ENCODE results near the gene TUBB8. TPM values are rescaled to one million over a fixed set of nuclear protein-coding genes. Genes with fewer than 3 reads are reported as not detected.
"Not testable (repeated sequence)": the region's sequence is repeated elsewhere in the genome, so short reads cannot be mapped to it uniquely, and the experiment has no call there.

Gene TUBB8
- total RNA-seq, 4 donors from 2014 or later = not detected

- H3K4me3 ChIP-seq; H3K36me3 ChIP-seq; H3K27me3 ChIP-seq; intact Hi-C loops (cut with DNase I); H3K27ac ChIP-seq; H3K4me1 ChIP-seq; H3K9me3 ChIP-seq; DNase-seq: not testable (repeated sequence)
- WGBS, 2 donors = no CpG with 5 or more reads among the region's 33 CpGs
Measured at GRCh38 chr10:11260-11659, 37.8 kb downstream of the TUBB8 start.

- WGBS, 2 donors = no CpG with 5 or more reads among the region's 42 CpGs
Measured at GRCh38 chr10:10261-10971, 38.7 kb downstream of the TUBB8 start.

More at GRCh38 chr10:10261-10971, 38.7 kb downstream of the TUBB8 start:
- H3K9me3 ChIP-seq; intact Hi-C loops (cut with DNase I); DNase-seq; H3K36me3 ChIP-seq; H3K27me3 ChIP-seq; H3K27ac ChIP-seq; H3K4me1 ChIP-seq; H3K4me3 ChIP-seq: not testable (repeated sequence)

Other genes starting within 250 kb of the TUBB8 start
- gene ZMYND11, start 86.2 kb upstream of the TUBB8 start, total RNA-seq = 10 to 100 TPM; 22.9 to 67.9 (median 32.2) TPM